ENCODE measurements around the gene TPSD1. TPM values are rescaled to one million over a fixed set of nuclear protein-coding genes. Genes with fewer than 3 reads are reported as not detected.
"Not testable (repeated sequence)": the region's sequence is repeated elsewhere in the genome, so short reads cannot be mapped to it uniquely, and the experiment has no call there.

The TPSD1 gene
- polyA plus RNA-seq, 3 donors, result not detected

- H3K36me3 Mint-ChIP-seq, result no peaks in the 10 kb centered on the region
- no peak overlapping the region for H3K4me3 ChIP-seq (replicated peaks in 1 of 3; ENCODE audit: low read depth in 2 of 3, low read length in 3 of 3)
- H3K4me2 ChIP-seq (replicated peaks; ENCODE audit: extremely low read depth, low read length, poor library complexity, severe bottlenecking), result no peak overlapping the region
- H2AFZ ChIP-seq (ENCODE audit: insufficient read depth, low read depth, low read length, poor library complexity, severe bottlenecking), result no peak overlapping the region
- WGBS (ENCODE audit: insufficient coverage), result 82% methylated on average over 11 of the region's 12 CpGs
- no peaks in the 10 kb centered on the region for H3K9me3 ChIP-seq (replicated peaks in 1 of 2; ENCODE audit: control insufficient read depth in 1 of 2, insufficient read depth in 1 of 2, low read length in 2 of 2)
- H3K4me1 Mint-ChIP-seq, result no peaks in the 10 kb centered on the region
- no peak for DNase-seq
- no peak for TF ChIP-seq CTCF (IDR thresholded peaks at IDR 0.05)
- H3K9me3 Mint-ChIP-seq, result peaks cover 0 to 13% (median 6%) of the 10 kb centered on the region in 7 donors
- H3K27me3 Mint-ChIP-seq (ENCODE audit: low read depth in 3 of 3), result peaks cover 7 to 16% (median 14%) of the 10 kb centered on the region in 3 donors
- H3K9ac ChIP-seq (ENCODE audit: insufficient read depth, low read length, poor library complexity, severe bottlenecking), result no peak overlapping the region
- intact Hi-C loops (cut with micrococcal nuclease), result no loop called here
- H3K27ac Mint-ChIP-seq, result no peak overlapping the region
- H3K36me3 ChIP-seq (replicated peaks in 1 of 2; ENCODE audit: control insufficient read depth in 1 of 2, insufficient read depth in 2 of 2, low read length in 2 of 2), result no peaks in the 10 kb centered on the region
- no peak overlapping the region for H3K4me3 Mint-ChIP-seq
- H3K79me2 ChIP-seq (ENCODE audit: insufficient read depth, low read length), result no peaks in the 10 kb centered on the region
- no peaks in the 10 kb centered on the region for H4K20me1 ChIP-seq (ENCODE audit: insufficient read depth, low read length)
- no peaks in the 10 kb centered on the region for H3K27me3 ChIP-seq (ENCODE audit: control insufficient read depth in 2 of 2, insufficient read depth in 2 of 2, low read length in 2 of 2)
- no peak overlapping the region for H3K27ac ChIP-seq (ENCODE audit: low read depth in 1 of 2, low read length in 2 of 2)
- H3K4me1 ChIP-seq (ENCODE audit: control insufficient read depth in 1 of 2, insufficient read depth in 2 of 2, low read length in 2 of 2), result no peaks in the 10 kb centered on the region
Observed at GRCh38 chr16:1271380-1271723, 15.5 kb downstream of the TPSD1 start.

DNA sequence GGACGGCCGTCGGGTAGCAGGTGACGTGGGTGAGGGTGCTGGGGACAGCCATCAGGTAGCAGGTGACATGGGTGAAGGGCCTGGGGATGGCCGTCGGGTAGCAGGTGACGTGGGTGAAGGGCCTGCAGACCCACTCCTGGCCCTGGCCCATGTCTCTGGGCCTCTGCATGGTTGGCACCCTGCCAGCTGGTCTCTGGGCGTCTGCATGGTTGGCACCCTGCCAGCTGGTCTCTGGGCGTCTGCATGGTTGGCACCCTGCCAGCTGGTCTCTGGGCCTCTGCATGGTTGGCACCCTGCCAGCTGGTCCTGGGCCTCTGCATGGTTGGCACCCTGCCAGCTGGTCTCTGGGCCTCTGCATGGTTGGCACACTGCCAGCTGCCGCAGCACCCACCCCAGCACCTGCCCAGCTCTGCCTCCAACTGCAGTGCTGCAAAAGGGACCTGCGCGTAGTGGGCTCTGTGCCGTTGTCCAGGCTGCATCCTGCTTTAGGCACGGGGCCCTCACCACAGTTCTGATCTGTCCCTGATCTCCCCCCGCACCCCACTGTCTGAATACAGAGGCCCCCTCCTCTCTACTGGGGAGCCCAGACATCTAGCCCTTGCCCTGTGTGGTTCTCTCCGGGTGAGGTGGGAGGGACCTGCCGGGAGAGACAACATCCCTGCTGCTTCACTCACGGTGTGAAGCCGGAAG lies 16.0 kb downstream of the TPSD1 start:
- H3K4me3 ChIP-seq (replicated peaks in 1 of 3; ENCODE audit: low read depth in 2 of 3, low read length in 3 of 3); H3K4me2 ChIP-seq (replicated peaks; ENCODE audit: extremely low read depth, low read length, poor library complexity, severe bottlenecking); H3K27ac Mint-ChIP-seq; H3K27me3 ChIP-seq (ENCODE audit: control insufficient read depth in 2 of 2, insufficient read depth in 2 of 2, low read length in 2 of 2); H3K27ac ChIP-seq (ENCODE audit: low read depth in 1 of 2, low read length in 2 of 2); H3K79me2 ChIP-seq (ENCODE audit: insufficient read depth, low read length); H3K4me1 Mint-ChIP-seq; H4K20me1 ChIP-seq (ENCODE audit: insufficient read depth, low read length); H3K4me3 Mint-ChIP-seq; H2AFZ ChIP-seq (ENCODE audit: insufficient read depth, low read depth, low read length, poor library complexity, severe bottlenecking); H3K9ac ChIP-seq (ENCODE audit: insufficient read depth, low read length, poor library complexity, severe bottlenecking); H3K36me3 Mint-ChIP-seq; H3K4me1 ChIP-seq (ENCODE audit: control insufficient read depth in 1 of 2, insufficient read depth in 2 of 2, low read length in 2 of 2); H3K9me3 ChIP-seq (replicated peaks in 1 of 2; ENCODE audit: control insufficient read depth in 1 of 2, insufficient read depth in 1 of 2, low read length in 2 of 2); DNase-seq; H3K36me3 ChIP-seq (replicated peaks in 1 of 2; ENCODE audit: control insufficient read depth in 1 of 2, insufficient read depth in 2 of 2, low read length in 2 of 2); intact Hi-C loops (cut with micrococcal nuclease): not testable (repeated sequence)
- Mint-ChIP-seq H3K27me3 (ENCODE audit: low read depth in 3 of 3) (peaks cover 7 to 17% (median 11%) of the 10 kb centered on the region in 3 donors), H3K9me3 (peaks cover 0 to 10% (median 4%) of the 10 kb centered on the region in 7 donors)
- 39% methylated on average over 17 of the region's 19 CpGs for WGBS (ENCODE audit: insufficient coverage)
